ENCODE data around the gene ZHX3.
"Not testable (repeated sequence)": the region's sequence is repeated elsewhere in the genome, so short reads cannot be mapped to it uniquely, and the experiment has no call there.

The ZHX3 gene

DNA sequence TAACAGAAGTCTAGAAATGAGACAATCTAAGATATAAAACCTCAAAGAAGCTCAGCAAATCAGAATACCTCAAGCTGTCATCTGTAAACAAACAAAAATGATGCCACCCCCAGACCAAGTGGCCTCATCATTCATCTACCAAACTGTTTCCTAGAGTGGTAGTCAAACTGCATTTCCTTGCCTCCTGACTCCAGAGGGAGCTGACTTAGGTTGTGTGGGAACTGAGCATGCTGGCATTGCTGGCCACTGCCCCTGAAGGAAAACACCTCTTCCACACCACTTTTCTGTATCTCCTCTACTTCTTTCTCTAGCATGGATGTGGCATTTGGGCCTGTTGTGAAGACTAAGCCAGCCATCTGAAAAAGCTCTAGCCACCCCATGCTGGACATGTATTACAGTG, 56.3 kb downstream of the ZHX3 start:
- no peak for DNase-seq (ENCODE audit: low read depth in 1 of 2, low spot score in 1 of 2)

- no peak for DNase-seq (ENCODE audit: low read depth in 1 of 2, low spot score in 1 of 2)
These were observed 56.8 kb downstream of the ZHX3 start for GRCh38 chr20:41260734-41261220.

GRCh38 chr20:41259309-41259708, 58.2 kb downstream of the ZHX3 start:
- DNase-seq (ENCODE audit: low read depth in 1 of 2, low spot score in 1 of 2), result no peak

DNA sequence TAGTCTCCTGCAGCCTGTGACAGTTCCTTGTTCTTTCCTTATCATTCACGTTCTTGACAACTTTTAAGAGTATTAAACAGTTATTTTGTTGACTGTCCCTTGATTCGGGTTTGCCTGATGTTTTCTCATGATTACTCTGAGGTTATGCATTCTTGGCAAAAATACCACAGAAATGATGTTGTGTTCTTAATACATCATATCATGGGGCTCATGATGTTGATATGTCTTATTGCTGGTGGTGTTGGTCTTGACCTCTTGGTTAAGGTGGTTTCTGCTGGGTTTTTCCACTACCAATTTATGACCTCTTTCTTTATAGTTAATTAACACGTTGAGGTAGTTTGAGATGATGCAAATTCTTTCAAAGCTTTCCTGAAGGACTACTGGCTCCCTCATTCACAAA, 59.1 kb downstream of the ZHX3 start:
- DNase-seq (ENCODE audit: low read depth in 1 of 2, low spot score in 1 of 2), result no peak

- no peak for DNase-seq (ENCODE audit: low read depth in 1 of 2, low spot score in 1 of 2)
These were observed 61.0 kb downstream of the ZHX3 start for GRCh38 chr20:41256516-41256915.

GRCh38 chr20:41255655-41256054, 61.9 kb downstream of the ZHX3 start:
- no peak for DNase-seq (ENCODE audit: low read depth in 1 of 2, low spot score in 1 of 2)

- DNase-seq (ENCODE audit: low read depth in 1 of 2, low spot score in 1 of 2), result no peak
These were observed 67.9 kb downstream of the ZHX3 start for GRCh38 chr20:41249411-41250281.

- no peak for DNase-seq (ENCODE audit: low read depth in 1 of 2, low spot score in 1 of 2)
These were observed 69.0 kb downstream of the ZHX3 start for GRCh38 chr20:41248368-41249024.

DNA sequence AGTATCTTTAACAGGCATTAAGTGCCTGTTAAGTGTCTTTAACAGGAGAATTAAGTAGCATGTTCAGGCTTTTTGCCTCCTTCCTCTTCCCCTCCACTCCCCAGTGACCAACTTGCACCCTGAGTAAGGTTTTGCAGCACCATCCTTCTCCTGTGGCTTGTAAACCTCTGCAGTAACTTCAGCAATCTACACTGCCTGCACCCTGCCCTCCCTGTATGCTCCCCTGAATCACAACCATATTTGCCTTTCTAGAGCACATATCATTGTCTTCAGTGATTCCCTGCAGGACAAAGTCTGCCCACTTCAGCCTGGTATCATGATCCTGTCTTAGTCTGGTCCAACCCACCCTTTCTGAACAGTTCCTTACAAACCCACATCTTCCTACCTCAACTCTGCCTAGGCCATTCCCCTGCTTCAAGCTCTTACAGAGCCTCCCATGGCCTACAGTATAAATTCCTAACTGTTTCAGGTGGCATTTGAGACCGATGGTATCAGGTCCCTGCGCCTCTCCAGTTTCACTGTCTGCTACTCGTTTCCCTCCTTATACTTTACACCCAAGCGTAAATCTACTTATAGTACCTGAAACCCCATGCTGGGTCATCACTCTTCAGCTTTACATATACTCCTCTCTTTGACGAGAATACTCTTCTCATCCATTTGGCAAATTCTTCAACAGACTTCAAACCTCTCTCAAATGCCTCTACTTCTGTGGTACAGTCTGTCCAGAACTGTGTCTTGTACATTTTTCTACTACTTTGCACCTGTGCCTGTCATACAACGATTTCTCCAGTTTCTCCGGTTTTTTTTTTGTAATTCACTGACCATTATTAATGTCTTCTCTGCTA, 69.8 kb downstream of the ZHX3 start:
- no peak for DNase-seq (ENCODE audit: low read depth in 1 of 2, low spot score in 1 of 2)

GRCh38 chr20:41245086-41245707, 72.3 kb downstream of the ZHX3 start:
- no peak for DNase-seq (ENCODE audit: low read depth in 1 of 2, low spot score in 1 of 2)

GRCh38 chr20:41242807-41243206, 74.7 kb downstream of the ZHX3 start:
- no peak for DNase-seq (ENCODE audit: low read depth in 1 of 2, low spot score in 1 of 2)

DNA sequence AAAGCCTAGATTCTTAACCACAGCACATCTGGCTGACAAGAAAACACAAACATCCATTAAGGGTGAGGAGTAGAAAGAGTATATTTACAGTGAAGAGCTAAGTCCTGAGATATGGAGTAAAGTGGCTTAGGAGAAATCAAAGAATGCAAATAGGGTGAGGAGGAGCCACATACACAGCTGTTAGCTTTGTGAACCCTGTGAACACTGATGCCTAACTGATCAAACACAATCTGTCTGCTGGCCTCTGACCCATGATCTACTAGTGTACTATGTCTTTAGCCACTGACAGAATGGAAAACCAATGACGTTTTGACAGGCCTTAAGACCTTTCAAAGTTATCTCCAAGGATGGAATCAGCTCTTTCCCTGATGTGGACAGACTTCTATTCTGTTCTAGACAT, 75.2 kb downstream of the ZHX3 start:
- DNase-seq (ENCODE audit: low read depth in 1 of 2, low spot score in 1 of 2), result no peak

DNA sequence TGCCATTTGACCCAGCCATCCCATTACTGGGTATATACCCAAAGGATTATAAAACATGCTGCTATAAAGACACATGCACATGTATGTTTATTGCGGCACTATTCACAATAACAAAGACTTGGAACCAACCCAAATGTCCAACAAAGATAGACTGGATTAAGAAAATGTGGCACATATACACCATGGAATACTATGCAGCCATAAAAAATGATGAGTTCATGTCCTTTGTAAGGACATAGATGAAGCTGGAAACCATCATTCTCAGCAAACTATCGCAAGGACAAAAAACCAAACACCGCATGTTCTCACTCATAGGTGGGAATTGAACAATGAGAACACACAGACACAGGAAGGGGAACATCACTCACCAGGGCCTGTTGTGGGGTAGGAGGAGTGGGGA, 80.3 kb downstream of the ZHX3 start:
- not testable (repeated sequence) for DNase-seq (ENCODE audit: low read depth in 1 of 2, low spot score in 1 of 2)

GRCh38 chr20:41236818-41237217, 80.7 kb downstream of the ZHX3 start:
- DNase-seq (ENCODE audit: low read depth in 1 of 2, low spot score in 1 of 2), result not testable (repeated sequence)

- no peak for DNase-seq (ENCODE audit: low read depth in 1 of 2, low spot score in 1 of 2)
These were observed 83.0 kb downstream of the ZHX3 start for GRCh38 chr20:41234546-41234945.

GRCh38 chr20:41234041-41234440, 83.5 kb downstream of the ZHX3 start:
- no peak for DNase-seq (ENCODE audit: low read depth in 1 of 2, low spot score in 1 of 2)

GRCh38 chr20:41232973-41233926, 84.3 kb downstream of the ZHX3 start:
- DNase-seq (ENCODE audit: low read depth in 1 of 2, low spot score in 1 of 2), result no peak

GRCh38 chr20:41231136-41231535, 86.4 kb downstream of the ZHX3 start:
- no peak for DNase-seq (ENCODE audit: low read depth in 1 of 2, low spot score in 1 of 2)

GRCh38 chr20:41230136-41230535, 87.4 kb downstream of the ZHX3 start:
- no peak for DNase-seq (ENCODE audit: low read depth in 1 of 2, low spot score in 1 of 2)

DNA sequence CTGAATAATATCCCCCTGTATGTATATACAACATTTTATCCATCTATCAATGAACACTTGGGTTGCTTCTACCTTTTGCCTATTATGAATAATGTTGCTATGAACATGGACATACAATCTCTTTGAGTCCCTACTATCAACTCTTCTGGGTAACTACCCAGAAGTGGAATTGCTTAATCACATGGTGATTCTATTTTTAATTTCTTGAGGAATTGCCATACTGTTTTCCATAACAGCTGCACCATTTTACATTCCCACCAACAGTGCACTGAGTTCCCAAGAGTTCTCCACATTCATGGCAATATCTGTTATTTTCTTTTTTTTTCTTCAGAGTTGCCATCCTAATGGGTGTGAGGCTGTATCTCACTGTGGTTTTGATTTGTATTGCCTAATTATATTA, 88.3 kb downstream of the ZHX3 start:
- DNase-seq (ENCODE audit: low read depth in 1 of 2, low spot score in 1 of 2), result no peak
